Mesothelial cell of epicardium (in vitro differentiated cells): Measurements from ENCODE around the gene SMAD3. TPM values are rescaled to one million over a fixed set of nuclear protein-coding genes. Genes with fewer than 3 reads are reported as not detected.

Experiments used
- DNase-seq, 2 experiments: peaks; one replicate each; pipeline ENCODE4 v3.0.0; 2021; ENCODE audit warnings: low spot score in 2 of 2; ENCODE audit not compliant: unreplicated experiment in 2 of 2
- H3K27ac Mint-ChIP-seq: 2 replicates; pipeline ENCODE4 v1.8.0; 2021; ENCODE audit warnings: mixed read lengths
- H3K27me3 Mint-ChIP-seq: 2 replicates; pipeline ENCODE4 v1.8.0; 2021; ENCODE audit warnings: low read depth, mixed read lengths
- H3K36me3 Mint-ChIP-seq: 2 replicates; pipeline ENCODE4 v1.8.0; 2021; ENCODE audit warnings: mixed read lengths
- H3K4me1 Mint-ChIP-seq: 2 replicates; pipeline ENCODE4 v1.8.0; 2021; ENCODE audit warnings: mixed read lengths
- H3K4me3 Mint-ChIP-seq: 2 replicates; pipeline ENCODE4 v1.8.0; 2021; ENCODE audit warnings: mild to moderate bottlenecking, moderate library complexity, mixed read lengths
- H3K9me3 Mint-ChIP-seq: 2 replicates; pipeline ENCODE4 v1.8.0; 2021; ENCODE audit warnings: mixed read lengths
- CTCF ChIP-seq: fragments of 200-600 bp; sonication (generic); IDR thresholded peaks from one replicate; pipeline ENCODE4 v1.5.0; 2021; ENCODE audit warnings: antibody characterized with exemption; ENCODE audit not compliant: unreplicated experiment
- total RNA-seq: library from RNA; stranded (reverse); gene quantifications from 3 replicates; pipeline ENCODE4 v1.2.1, GENCODE V29; 2021

The SMAD3 gene
- total RNA-seq, 1 donor from 2014 or later = 96.2 TPM

- Mint-ChIP-seq H3K4me3 (no peak overlapping the region), H3K36me3 (peaks cover 6% of the 10 kb centered on the region), H3K27ac (no peak overlapping the region), H3K27me3 (no peaks in the 10 kb centered on the region), H3K9me3 (no peaks in the 10 kb centered on the region), H3K4me1 (peaks cover 1% of the 10 kb centered on the region)
- no peak for TF ChIP-seq CTCF
- no peak for DNase-seq
Measured at GRCh38 chr15:67219288-67219687, 153.9 kb downstream of the SMAD3 start.

- H3K4me1 Mint-ChIP-seq = peaks cover 4% of the 10 kb centered on the region
- TF ChIP-seq CTCF = no peak
- H3K4me3 Mint-ChIP-seq = no peak overlapping the region
- H3K27ac Mint-ChIP-seq = no peak overlapping the region
- DNase-seq = no peak
- peaks cover 6% of the 10 kb centered on the region for H3K36me3 Mint-ChIP-seq
- H3K27me3 Mint-ChIP-seq = no peaks in the 10 kb centered on the region
- no peaks in the 10 kb centered on the region for H3K9me3 Mint-ChIP-seq
Measured at GRCh38 chr15:67224889-67225288, 159.5 kb downstream of the SMAD3 start.

GRCh38 chr15:67225336-67225735, 159.9 kb downstream of the SMAD3 start:
- DNase-seq = no peak
- no peak overlapping the region for H3K27ac Mint-ChIP-seq
- no peaks in the 10 kb centered on the region for H3K9me3 Mint-ChIP-seq
- no peak overlapping the region for H3K4me3 Mint-ChIP-seq
- no peak for TF ChIP-seq CTCF
- peaks cover 4% of the 10 kb centered on the region for H3K4me1 Mint-ChIP-seq
- H3K36me3 Mint-ChIP-seq = peaks cover 10% of the 10 kb centered on the region
- no peaks in the 10 kb centered on the region for H3K27me3 Mint-ChIP-seq

- no peak for TF ChIP-seq CTCF
- peaks cover 7% of the 10 kb centered on the region for H3K4me1 Mint-ChIP-seq
- H3K9me3 Mint-ChIP-seq = no peaks in the 10 kb centered on the region
- H3K4me3 Mint-ChIP-seq = no peak overlapping the region
- no peak overlapping the region for H3K27ac Mint-ChIP-seq
- no peak for DNase-seq
- no peaks in the 10 kb centered on the region for H3K27me3 Mint-ChIP-seq
- H3K36me3 Mint-ChIP-seq = peaks cover 20% of the 10 kb centered on the region
Measured at GRCh38 chr15:67227431-67227830, 162.0 kb downstream of the SMAD3 start.

- H3K27me3 Mint-ChIP-seq = no peaks in the 10 kb centered on the region
- peaks cover 23% of the 10 kb centered on the region for H3K36me3 Mint-ChIP-seq
- no peak overlapping the region for H3K27ac Mint-ChIP-seq
- no peak for DNase-seq
- no peak overlapping the region for H3K4me3 Mint-ChIP-seq
- H3K9me3 Mint-ChIP-seq = no peaks in the 10 kb centered on the region
- H3K4me1 Mint-ChIP-seq = peaks cover 9% of the 10 kb centered on the region
- TF ChIP-seq CTCF = no peak
Measured at GRCh38 chr15:67227846-67228245, 162.4 kb downstream of the SMAD3 start.

GRCh38 chr15:67228286-67228685, 162.9 kb downstream of the SMAD3 start:
- no peaks in the 10 kb centered on the region for H3K27me3 Mint-ChIP-seq
- TF ChIP-seq CTCF = no peak
- H3K4me1 Mint-ChIP-seq = peaks cover 9% of the 10 kb centered on the region
- no peak for DNase-seq
- H3K36me3 Mint-ChIP-seq = peaks cover 27% of the 10 kb centered on the region
- no peaks in the 10 kb centered on the region for H3K9me3 Mint-ChIP-seq
- H3K27ac Mint-ChIP-seq = no peak overlapping the region
- no peak overlapping the region for H3K4me3 Mint-ChIP-seq
